Neural crest cell (in vitro differentiated cells): Measurements from ENCODE around the gene ZNF410. TPM values are rescaled to one million over a fixed set of nuclear protein-coding genes. Genes with fewer than 3 reads are reported as not detected.
"Not testable (repeated sequence)": the region's sequence is repeated elsewhere in the genome, so short reads cannot be mapped to it uniquely, and the experiment has no call there.

Experiments
- DNase-seq: peaks from one replicate; pipeline ENCODE4 v3.0.0; 2021; ENCODE audit warnings: low read depth, mixed read lengths, low spot score
- H3K27ac Mint-ChIP-seq: one replicate; pipeline ENCODE4 v1.8.0; 2021; ENCODE audit warnings: mild to moderate bottlenecking, mixed read lengths; ENCODE audit not compliant: unreplicated experiment
- H3K27me3 Mint-ChIP-seq: 2 replicates; pipeline ENCODE4 v1.8.0; 2021; ENCODE audit warnings: low read depth, mild to moderate bottlenecking, mixed read lengths
- H3K36me3 Mint-ChIP-seq: 2 replicates; pipeline ENCODE4 v1.8.0; 2021; ENCODE audit warnings: low read depth, mild to moderate bottlenecking, mixed read lengths
- H3K4me1 Mint-ChIP-seq: 2 replicates; pipeline ENCODE4 v1.8.0; 2021; ENCODE audit warnings: mixed read lengths
- H3K4me3 Mint-ChIP-seq: one replicate; pipeline ENCODE4 v1.8.0; 2021; ENCODE audit warnings: mild to moderate bottlenecking, mixed read lengths
- H3K9me3 Mint-ChIP-seq: 2 replicates; pipeline ENCODE4 v1.8.0; 2021; ENCODE audit warnings: mixed read lengths
- CTCF ChIP-seq: fragments of 200-600 bp; sonication (generic); conservative IDR thresholded peaks from 2 replicates; pipeline ENCODE4 v1.5.0; 2021; ENCODE audit warnings: antibody characterized with exemption, mild to moderate bottlenecking
- total RNA-seq: library from RNA; stranded (reverse); gene quantifications from 2 replicates; pipeline ENCODE4 v1.2.1, GENCODE V29; 2021

The ZNF410 gene
- total RNA-seq, 1 donor from 2014 or later: 53.0 TPM

- no peak overlapping the region for H3K27ac Mint-ChIP-seq
- no peak for DNase-seq
- no peaks in the 10 kb centered on the region for H3K36me3 Mint-ChIP-seq
- TF ChIP-seq CTCF: no peak
- no peaks in the 10 kb centered on the region for H3K4me1 Mint-ChIP-seq
- H3K9me3 Mint-ChIP-seq: no peaks in the 10 kb centered on the region
- H3K4me3 Mint-ChIP-seq: no peak overlapping the region
- H3K27me3 Mint-ChIP-seq: no peaks in the 10 kb centered on the region
Measured at GRCh38 chr14:73862480-73862879, 24.2 kb upstream of the ZNF410 start.

- TF ChIP-seq CTCF: no peak
- Mint-ChIP-seq H3K27ac (no peak overlapping the region), H3K27me3 (no peaks in the 10 kb centered on the region), H3K9me3 (no peaks in the 10 kb centered on the region), H3K4me3 (no peak overlapping the region), H3K36me3 (no peaks in the 10 kb centered on the region), H3K4me1 (no peaks in the 10 kb centered on the region)
- no peak for DNase-seq
Measured at GRCh38 chr14:73863209-73863608, 23.4 kb upstream of the ZNF410 start.

GRCh38 chr14:73865534-73866113, 21.0 kb upstream of the ZNF410 start:
- no peak for DNase-seq
- H3K4me1 Mint-ChIP-seq: no peaks in the 10 kb centered on the region
- no peak overlapping the region for H3K27ac Mint-ChIP-seq
- H3K9me3 Mint-ChIP-seq: no peaks in the 10 kb centered on the region
- H3K36me3 Mint-ChIP-seq: no peaks in the 10 kb centered on the region
- no peak for TF ChIP-seq CTCF
- H3K27me3 Mint-ChIP-seq: no peaks in the 10 kb centered on the region
- no peak overlapping the region for H3K4me3 Mint-ChIP-seq

- not testable (repeated sequence) for H3K4me3 Mint-ChIP-seq, DNase-seq, H3K36me3 Mint-ChIP-seq, H3K27me3 Mint-ChIP-seq, H3K4me1 Mint-ChIP-seq, H3K27ac Mint-ChIP-seq, H3K9me3 Mint-ChIP-seq
Measured at GRCh38 chr14:73869754-73870153, 16.9 kb upstream of the ZNF410 start.

GRCh38 chr14:73870525-73871235, 16.0 kb upstream of the ZNF410 start:
- no peak for DNase-seq

More at GRCh38 chr14:73870525-73871235, 16.0 kb upstream of the ZNF410 start:
- no peak overlapping the region for H3K27ac Mint-ChIP-seq
- no peaks in the 10 kb centered on the region for H3K36me3 Mint-ChIP-seq
- no peak overlapping the region for H3K4me3 Mint-ChIP-seq
- no peak for TF ChIP-seq CTCF
- no peaks in the 10 kb centered on the region for H3K4me1 Mint-ChIP-seq
- no peaks in the 10 kb centered on the region for H3K9me3 Mint-ChIP-seq
- H3K27me3 Mint-ChIP-seq: no peaks in the 10 kb centered on the region
